HG03095 (cell line): Measurements from ENCODE around the gene TBX3.

Experiments
- ATAC-seq: cut with Tn5 transposase; IDR thresholded peaks from one replicate; pipeline ENCODE4 v1.9.1; 2021; ENCODE audit warnings: moderate library complexity; ENCODE audit not compliant: unreplicated experiment

TBX3 gene

GRCh38 chr12:114682785-114683708, 928 bp downstream of the TBX3 start:
- no peak for ATAC-seq

DNA sequence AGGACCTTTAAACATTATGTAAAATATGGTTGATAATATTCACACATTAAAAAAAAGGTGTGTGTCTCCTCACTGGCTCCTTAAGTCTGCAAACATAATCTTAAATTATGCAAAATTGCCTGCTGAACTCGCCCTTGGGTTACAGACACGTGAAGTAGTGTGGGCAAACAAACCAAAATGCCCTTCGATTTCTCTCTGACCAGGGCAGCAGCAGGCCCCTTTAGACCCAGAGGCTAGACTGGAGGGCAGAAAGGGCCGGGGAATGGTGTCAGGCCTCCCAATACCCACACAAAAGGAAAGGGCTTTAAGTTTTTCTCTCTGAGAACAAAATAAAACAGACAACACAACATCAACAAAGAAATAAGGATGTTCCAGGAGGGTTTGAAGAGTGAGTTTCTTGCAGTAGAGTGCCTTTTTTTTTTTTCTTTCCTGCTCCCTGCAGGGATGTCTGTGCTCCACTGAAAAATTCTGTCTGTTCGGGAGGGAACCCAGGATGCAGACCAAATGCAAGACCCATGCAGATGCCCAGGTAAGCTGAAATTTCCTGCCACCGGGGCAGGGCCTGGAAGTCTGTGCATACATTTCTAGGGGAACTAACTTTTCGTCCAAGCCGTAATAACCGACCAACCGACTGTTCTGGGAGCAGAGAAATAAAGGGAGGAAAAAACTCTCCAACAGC, 1.7 kb downstream of the TBX3 start:
- ATAC-seq, result no peak

DNA sequence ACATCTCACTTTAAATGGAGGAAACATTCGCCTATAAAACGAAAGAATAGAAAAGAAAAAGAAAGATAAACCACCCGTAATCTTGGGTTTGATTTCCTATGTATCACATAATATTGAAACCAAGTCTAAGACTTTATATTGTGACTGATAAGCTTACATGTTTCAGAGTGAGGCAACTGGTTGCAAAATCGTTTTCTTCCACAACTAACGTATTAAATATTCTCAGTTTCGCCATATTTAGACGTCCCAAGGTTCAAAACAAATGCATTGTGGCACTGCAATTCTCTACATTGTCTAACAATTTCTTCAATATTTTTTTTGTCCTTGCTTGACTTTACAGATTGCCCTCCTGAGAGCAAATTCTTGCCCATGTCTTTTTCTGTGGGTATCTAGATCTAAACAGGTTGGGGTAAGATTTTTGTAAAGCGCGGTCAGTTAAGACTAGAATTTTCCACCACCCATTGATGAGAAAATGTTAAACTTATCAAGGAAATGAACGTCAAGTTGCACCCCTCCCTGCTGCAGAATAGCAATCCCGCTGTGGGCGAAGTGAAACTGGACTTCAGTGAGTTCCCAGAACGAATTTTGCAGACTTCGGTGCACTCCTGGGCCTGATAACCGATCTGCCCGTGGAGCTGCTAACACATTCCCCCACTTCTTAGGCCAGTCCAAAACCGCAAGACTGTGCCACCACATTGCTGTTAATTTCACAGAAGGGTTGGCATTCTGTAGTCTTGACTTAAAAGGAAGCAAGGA, 2.7 kb downstream of the TBX3 start:
- no peak for ATAC-seq

- ATAC-seq, result no peak
Observed at GRCh38 chr12:114680604-114681069, 3.3 kb downstream of the TBX3 start.

- no peak for ATAC-seq
Observed at GRCh38 chr12:114679942-114680341, 4.0 kb downstream of the TBX3 start.

- no peak for ATAC-seq
Observed at GRCh38 chr12:114679452-114679875, 4.5 kb downstream of the TBX3 start.

GRCh38 chr12:114678718-114679117, 5.3 kb downstream of the TBX3 start:
- no peak for ATAC-seq

GRCh38 chr12:114678028-114678427, 5.9 kb downstream of the TBX3 start:
- ATAC-seq, result no peak

DNA sequence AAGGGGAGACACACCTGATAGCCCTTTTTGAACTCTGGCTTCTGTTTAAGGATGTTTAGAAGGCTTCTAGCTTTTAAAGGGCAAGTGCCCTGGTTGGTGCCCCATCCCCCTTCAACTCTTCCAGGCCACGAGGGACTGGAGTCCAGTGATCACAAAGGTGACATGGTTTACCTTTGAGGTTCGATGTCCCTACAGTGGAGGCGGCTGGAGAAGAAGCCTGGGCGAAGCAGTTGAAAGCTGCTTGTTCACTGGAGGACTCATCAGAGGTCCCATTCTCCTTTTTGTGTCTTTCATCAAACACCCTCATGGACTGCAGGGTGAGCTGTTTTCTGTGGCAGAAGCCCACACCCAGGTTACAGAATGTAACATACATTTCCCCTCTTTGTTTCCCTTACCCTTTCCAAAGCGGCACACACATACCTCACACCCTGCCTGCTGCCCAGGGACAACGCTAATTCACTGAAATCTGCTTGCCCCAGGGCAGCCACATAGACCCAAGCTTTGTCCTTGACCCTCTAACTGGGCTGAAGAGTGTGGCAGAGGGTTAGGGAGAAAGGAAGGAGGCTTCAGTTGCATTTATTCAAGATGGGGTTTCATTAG, 7.7 kb downstream of the TBX3 start:
- ATAC-seq, result no peak

GRCh38 chr12:114674251-114675047, 9.5 kb downstream of the TBX3 start:
- ATAC-seq, result no peak

GRCh38 chr12:114673901-114674250, 10.1 kb downstream of the TBX3 start:
- ATAC-seq, result no peak

DNA sequence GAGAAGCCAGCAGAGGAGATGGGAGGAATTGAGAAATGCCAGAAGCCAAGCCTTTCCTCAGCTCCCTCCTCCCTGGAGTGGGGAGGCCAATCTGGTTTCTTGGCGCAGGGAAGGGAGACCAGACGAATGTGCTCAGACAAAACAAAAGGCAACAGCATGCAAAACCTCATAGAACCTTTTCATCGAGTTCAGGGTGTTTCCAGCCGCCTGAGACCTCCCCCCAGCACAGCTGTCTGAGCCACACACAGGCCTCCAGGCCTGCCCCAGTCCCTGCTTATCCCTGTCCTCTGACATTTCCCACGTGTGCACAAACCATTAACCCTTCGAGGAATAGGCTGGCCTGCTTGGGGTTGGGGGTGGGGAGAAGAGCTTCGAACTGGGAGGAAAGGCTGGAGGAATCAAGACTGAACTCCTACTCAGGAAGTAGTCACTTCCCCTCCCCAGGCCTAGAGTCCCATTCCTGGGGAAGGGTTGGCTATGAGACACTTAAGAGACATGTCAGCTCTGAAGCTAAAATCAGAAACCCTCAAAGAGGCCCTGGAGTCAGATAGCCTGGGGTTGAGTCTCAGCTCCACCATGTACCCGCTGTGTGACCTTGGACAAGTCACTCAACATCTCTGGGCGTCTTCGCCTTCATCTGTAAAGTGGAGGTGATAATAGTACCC, 10.7 kb downstream of the TBX3 start:
- no peak for ATAC-seq

DNA sequence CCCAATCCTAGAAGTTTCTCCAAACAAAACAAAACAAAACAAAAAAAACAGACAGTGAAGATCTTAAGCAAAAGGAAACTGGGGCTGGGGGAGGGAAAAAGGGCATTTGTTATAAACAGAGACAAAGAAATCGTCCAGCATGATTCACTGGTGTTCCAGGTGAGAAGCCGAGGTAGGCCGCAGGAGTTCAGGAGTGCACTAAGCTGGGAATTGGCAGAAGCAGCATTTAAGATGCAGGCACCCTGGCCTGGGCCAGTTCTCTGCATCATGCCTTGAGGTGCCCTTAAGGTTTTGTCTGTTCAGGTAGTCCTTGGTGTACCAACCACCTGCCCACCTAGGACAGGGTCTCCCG, 11.2 kb downstream of the TBX3 start:
- no peak for ATAC-seq

- no peak for ATAC-seq
Observed at GRCh38 chr12:114671443-114672411, 12.2 kb downstream of the TBX3 start.

GRCh38 chr12:114671066-114671442, 12.9 kb downstream of the TBX3 start:
- no peak for ATAC-seq

- ATAC-seq, result no peak
Observed at GRCh38 chr12:114670291-114670980, 13.5 kb downstream of the TBX3 start.

DNA sequence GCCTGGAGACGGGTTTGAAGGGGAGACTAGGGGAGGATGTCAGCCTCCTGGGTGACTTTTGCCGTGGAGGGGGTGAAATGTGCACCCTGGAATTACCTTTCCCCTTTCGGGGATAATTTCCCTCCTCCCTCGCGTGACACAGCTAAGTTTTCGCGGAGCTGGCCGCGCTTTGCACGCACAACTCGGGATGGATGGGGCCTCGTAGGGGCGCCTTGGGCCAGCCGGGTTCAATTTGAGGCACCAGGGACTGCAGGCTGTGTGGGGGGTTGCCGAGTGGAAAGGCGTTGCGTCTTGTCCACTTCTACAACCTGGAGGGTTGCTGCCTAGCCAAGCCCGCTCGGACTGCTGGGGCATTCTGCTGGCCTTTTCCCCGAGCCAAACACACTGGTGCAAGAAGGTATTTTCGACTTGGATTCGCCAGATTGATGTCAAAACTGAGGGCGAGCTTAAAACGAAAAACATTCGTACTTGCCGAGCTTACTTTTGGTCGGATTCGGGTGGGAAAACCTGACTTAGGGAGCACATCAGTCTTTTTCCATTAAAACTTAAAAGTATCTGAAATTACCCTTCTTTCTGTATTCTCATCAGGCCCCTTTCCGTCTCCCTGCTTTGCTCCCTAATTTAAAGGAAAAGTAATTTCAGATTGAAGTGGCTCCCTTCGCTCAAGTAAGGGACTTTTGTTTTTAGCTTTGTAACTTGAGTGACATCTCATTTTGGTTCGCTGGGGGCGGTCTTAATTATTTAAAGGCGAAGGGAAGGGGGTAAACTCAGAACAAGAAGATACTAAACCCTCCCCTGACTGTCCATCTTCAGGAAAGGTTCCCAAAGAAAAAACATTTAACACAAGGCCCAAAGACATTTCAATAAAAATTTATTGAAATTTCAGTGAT, 14.3 kb downstream of the TBX3 start:
- ATAC-seq, result no peak
